H1 (cell line): ENCODE measurements around the gene IL36RN. TPM values are rescaled to one million over a fixed set of nuclear protein-coding genes. Genes with fewer than 3 reads are reported as not detected.

Experiments used
- CTCF ChIA-PET: fragments of 300-600 bp; sonication (Branson Sonifier 250); formaldehyde crosslinking; loops from one replicate; lab custom pipeline; 2021; ENCODE audit not compliant: partially characterized antibody; lab: Charles Lee
- POLR2A ChIA-PET: fragments of 300-600 bp; sonication (Branson Sonifier 250); formaldehyde crosslinking; loops from one replicate; lab custom pipeline; 2021; ENCODE audit warnings: inconsistent platforms; ENCODE audit not compliant: partially characterized antibody; lab: Charles Lee
- DNase-seq, 2 experiments: peaks; one replicate each; pipeline versions ENCODE4 v3.0.0 to v3.0.0-alpha.2; 2010 to 2022; ENCODE audit warnings: low spot score in 2 of 2, low read depth in 1 of 2, mixed read lengths in 1 of 2
- FAIRE-seq: peaks from 2 replicates; lab custom pipeline; 2011; peaks lifted over from hg19 to GRCh38; lab: Jason Lieb, UNC
- H2AFZ ChIP-seq: 2 replicates; pipeline ENCODE4 v1.8.1; 2012; ENCODE audit warnings: low read length, inconsistent platforms
- H2AK5ac ChIP-seq: 2 replicates; pipeline ENCODE4 v1.6.1; 2013; ENCODE audit warnings: low read depth, low read length
- H2BK120ac ChIP-seq: replicated peaks from 2 replicates; pipeline ENCODE3; 2013; ENCODE audit warnings: low read depth, low read length, inconsistent platforms
- H2BK12ac ChIP-seq: 2 replicates; pipeline ENCODE4 v1.6.1; 2013; ENCODE audit warnings: low read depth, low read length
- H2BK15ac ChIP-seq: 2 replicates; pipeline ENCODE4 v1.6.1; 2013; ENCODE audit warnings: low read length
- H2BK20ac ChIP-seq: 2 replicates; pipeline ENCODE4 v1.6.1; 2013; ENCODE audit warnings: low read length
- H2BK5ac ChIP-seq: 2 replicates; pipeline ENCODE4 v1.6.1; 2013; ENCODE audit warnings: low read depth, low read length
- H3K14ac ChIP-seq: 2 replicates; pipeline ENCODE4 v1.6.1; 2013; ENCODE audit warnings: inconsistent platforms; ENCODE audit not compliant: insufficient read length
- H3K18ac ChIP-seq: 2 replicates; pipeline ENCODE4 v1.6.1; 2013; ENCODE audit warnings: low read length; ENCODE audit errors: extremely low read depth
- H3K23ac ChIP-seq: 2 replicates; pipeline ENCODE4 v1.6.1; 2013; ENCODE audit warnings: inconsistent platforms; ENCODE audit not compliant: insufficient read length
- H3K23me2 ChIP-seq: 2 replicates; pipeline ENCODE4 v1.6.1; 2013; ENCODE audit warnings: low read depth, low read length
- H3K27ac ChIP-seq: 2 replicates; pipeline ENCODE4 v1.6.1; 2011; ENCODE audit warnings: low read depth, low read length, inconsistent platforms
- H3K27me3 ChIP-seq, 4 experiments: replicated peaks in 1 of 4; 1 replicate in 1 of 4; 2 replicates in 3 of 4; pipeline versions ENCODE4 v1.6.1 to v1.8.1; 2011 to 2013; ENCODE audit warnings: low read length in 3 of 4, mild to moderate bottlenecking in 3 of 4, inconsistent platforms in 2 of 4, mixed read lengths in 2 of 4, moderate library complexity in 1 of 4; ENCODE audit not compliant: control insufficient read depth in 3 of 4, insufficient read depth in 3 of 4; ENCODE audit errors: extremely low read depth in 1 of 4
- H3K36me3 ChIP-seq, 4 experiments: 2 replicates each; pipeline versions ENCODE4 v1.6.1 to v1.8.1; 2011 to 2013; ENCODE audit warnings: mild to moderate bottlenecking in 4 of 4, low read length in 3 of 4, moderate library complexity in 2 of 4, control low read depth in 1 of 4, inconsistent platforms in 1 of 4; ENCODE audit not compliant: insufficient read depth in 4 of 4, control insufficient read depth in 2 of 4
- H3K4ac ChIP-seq: replicated peaks from 2 replicates; pipeline ENCODE3; 2013; ENCODE audit warnings: low read length, low read depth, mixed read lengths, inconsistent platforms; ENCODE audit not compliant: insufficient read length
- H3K4me1 ChIP-seq, 4 experiments: replicated peaks in 1 of 4; 1 replicate in 1 of 4; 2 replicates in 3 of 4; pipeline versions ENCODE4 v1.6.1 to v1.8.1; 2011 to 2013; ENCODE audit warnings: low read length in 3 of 4, inconsistent platforms in 2 of 4, mixed read lengths in 1 of 4; ENCODE audit not compliant: insufficient read depth in 4 of 4, control insufficient read depth in 3 of 4
- H3K4me2 ChIP-seq, 2 experiments: 2 replicates each; pipeline versions ENCODE4 v1.6.1 to v1.8.1; 2011 to 2013; ENCODE audit warnings: low read depth in 2 of 2, low read length in 2 of 2, control low read depth in 1 of 2, inconsistent platforms in 1 of 2, mild to moderate bottlenecking in 1 of 2; ENCODE audit not compliant: insufficient read depth in 1 of 2
- H3K4me3 ChIP-seq, 4 experiments: fragments of 200-600, 300-600 bp in 1 of 4; sonication (generic), shearing (Covaris generic), sonication (Bioruptor Twin) in 1 of 4; 2 replicates each; pipeline versions ENCODE4 v1.5.1 to v1.8.1; 2011 to 2016; ENCODE audit warnings: low read length in 4 of 4, low read depth in 3 of 4, control low read depth in 2 of 4, inconsistent platforms in 2 of 4, mild to moderate bottlenecking in 2 of 4, mixed read lengths in 1 of 4, moderate library complexity in 1 of 4; ENCODE audit not compliant: insufficient read depth in 2 of 4; ENCODE audit errors: extremely low read depth in 1 of 4
- H3K56ac ChIP-seq: replicated peaks from 2 replicates; pipeline ENCODE3; 2013; ENCODE audit warnings: low read depth, mild to moderate bottlenecking, mixed read lengths, low read length, inconsistent platforms; ENCODE audit not compliant: insufficient read length
- H3K79me1 ChIP-seq: 2 replicates; pipeline ENCODE4 v1.6.1; 2013; ENCODE audit warnings: low read depth, low read length, control low read depth
- H3K79me2 ChIP-seq, 2 experiments: 2 replicates each; pipeline versions ENCODE4 v1.6.1 to v1.8.1; 2012 to 2013; ENCODE audit warnings: low read length in 2 of 2, mild to moderate bottlenecking in 2 of 2, inconsistent platforms in 1 of 2; ENCODE audit not compliant: insufficient read depth in 2 of 2, control insufficient read depth in 1 of 2
- H3K9ac ChIP-seq, 4 experiments: replicated peaks in 1 of 4; 1 replicate in 1 of 4; 2 replicates in 3 of 4; pipeline versions ENCODE4 v1.6.1 to v1.8.1; 2011 to 2013; ENCODE audit warnings: low read depth in 3 of 4, low read length in 3 of 4, control low read depth in 2 of 4, mild to moderate bottlenecking in 2 of 4, moderate library complexity in 2 of 4, inconsistent platforms in 1 of 4; ENCODE audit errors: extremely low read depth in 1 of 4
- H3K9me3 ChIP-seq, 2 experiments: 2 replicates each; pipeline versions ENCODE4 v1.6.1 to v1.8.1; 2012 to 2013; ENCODE audit warnings: mild to moderate bottlenecking in 2 of 2, moderate library complexity in 2 of 2, control low read depth in 1 of 2, inconsistent platforms in 1 of 2, low read depth in 1 of 2, low read length in 1 of 2, mixed read lengths in 1 of 2; ENCODE audit not compliant: insufficient read depth in 2 of 2
- H4K20me1 ChIP-seq, 2 experiments: replicated peaks in 1 of 2; 2 replicates each; pipeline versions ENCODE3 to v1.8.1; 2011 to 2013; ENCODE audit warnings: inconsistent platforms in 2 of 2, low read length in 2 of 2, mild to moderate bottlenecking in 1 of 2; ENCODE audit not compliant: insufficient read depth in 2 of 2, control insufficient read depth in 1 of 2
- H4K5ac ChIP-seq: 2 replicates; pipeline ENCODE4 v1.6.1; 2013; ENCODE audit warnings: low read length, low read depth, mixed read lengths, inconsistent platforms; ENCODE audit not compliant: insufficient read length
- H4K8ac ChIP-seq: 2 replicates; pipeline ENCODE4 v1.8.0; 2013; ENCODE audit warnings: mild to moderate bottlenecking, moderate library complexity, low read length, inconsistent platforms; ENCODE audit not compliant: insufficient read depth; ENCODE audit errors: extremely low read depth
- H4K91ac ChIP-seq: replicated peaks from 2 replicates; pipeline ENCODE3; 2013; ENCODE audit warnings: low read length, mixed read lengths, inconsistent platforms; ENCODE audit not compliant: insufficient read length
- FOSL1 ChIP-seq: IDR thresholded peaks from 2 replicates; pipeline ENCODE4 v1.6.1; 2011; ENCODE audit warnings: mild to moderate bottlenecking, low read depth, low read length, moderate library complexity; ENCODE audit not compliant: insufficient read depth
- WGBS, 2 experiments: shearing (Covaris generic) in 1 of 2; methylation state at CpG; one replicate each; pipeline versions ENCODE4 v1.1.6 to v1.1.7; 2013 to 2015; ENCODE audit warnings: low lambda C conversion rate in 2 of 2, mixed read lengths in 2 of 2, inconsistent platforms in 1 of 2, low coverage in 1 of 2, missing lambda C conversion rate in 1 of 2; ENCODE audit not compliant: insufficient replicate concordance in 2 of 2, insufficient coverage in 1 of 2, insufficient read length in 1 of 2; ENCODE audit errors: extremely low coverage in 1 of 2, missing lambda C conversion rate in 1 of 2; 5-methylcytosine and 5-hydroxymethylcytosine counted together
- polyA plus RNA-seq, 7 experiments: library from polyadenylated mRNA; depleted of rRNA in 3 of 7; stranded (reverse) in 5 of 7; unstranded in 2 of 7; fragments of >200 nt in 5 of 7; fragments of 200-250 nt in 2 of 7; gene quantifications; 1 replicate in 5 of 7; 2 replicates in 1 of 7; 4 replicates in 1 of 7; pipeline versions ENCODE4 v1.2.1 to v1.2.3, GENCODE V29; 2011 to 2013; ENCODE audit warnings: missing spikeins in 2 of 7, mixed read lengths in 2 of 7
- total RNA-seq: library from RNA; stranded (reverse); fragmentation: NEBNext Ultra II Directional; extraction: Animal tissue kit (Norgen Biotek cat#: 25700); gene quantifications from 2 replicates; pipeline ENCODE4 v1.2.1, GENCODE V29; 2021

The IL36RN gene
- total and polyA plus RNA-seq, 2 of the 8 experiments (the other 6 are each of a cell fraction or from before 2014, with no cell fraction given): not detected

DNA sequence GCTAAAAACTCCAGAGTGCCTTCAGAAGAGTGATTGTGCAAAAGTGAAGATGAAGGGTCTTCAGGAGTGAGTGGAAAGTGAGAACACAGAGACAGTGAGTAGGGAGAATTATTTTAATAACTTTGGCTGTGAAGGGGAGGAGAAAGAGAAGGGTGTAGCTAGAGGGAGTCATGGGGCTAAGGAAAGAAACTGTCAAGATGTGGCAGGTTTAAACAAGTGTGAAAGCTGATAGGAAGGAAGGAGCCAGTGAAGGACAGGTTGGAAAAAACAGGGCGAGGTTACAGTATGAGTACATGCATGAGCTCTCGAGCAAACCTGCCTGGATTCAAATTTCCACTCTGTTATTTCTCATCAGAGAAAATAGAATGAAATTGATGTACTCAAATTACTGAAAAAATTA is 26.5 kb downstream of the IL36RN start:
- no peak overlapping the region for H4K8ac ChIP-seq
- H2BK15ac ChIP-seq: no peak overlapping the region
- no peaks in the 10 kb centered on the region for H3K36me3 ChIP-seq
- no peak overlapping the region for H4K91ac ChIP-seq
- H2BK5ac ChIP-seq: no peak overlapping the region
- no peak overlapping the region for H2BK12ac ChIP-seq
- no peak overlapping the region for H3K14ac ChIP-seq
- no peak overlapping the region for H3K18ac ChIP-seq
- 85% methylated on average over 2 of the region's 2 CpGs; no CpG with 5 or more reads in 1 of the 2 experiments for WGBS, 2 experiments
- H3K4ac ChIP-seq: no peak overlapping the region
- H3K4me2 ChIP-seq: no peak overlapping the region
- H4K5ac ChIP-seq: no peak overlapping the region
- no peak overlapping the region for H2AFZ ChIP-seq
- no peaks in the 10 kb centered on the region for H4K20me1 ChIP-seq
- no peak overlapping the region for H3K27ac ChIP-seq
- H3K27me3 ChIP-seq: no peaks in the 10 kb centered on the region; a peak in 1 of 7 replicates
- FAIRE-seq (no peak), DNase-seq (no peak)
- no peak overlapping the region for H2AK5ac ChIP-seq
- H3K23me2 ChIP-seq: no peaks in the 10 kb centered on the region
- H3K4me3 ChIP-seq: no peak overlapping the region
- H3K79me1 ChIP-seq: no peaks in the 10 kb centered on the region
- no peaks in the 10 kb centered on the region for H3K4me1 ChIP-seq
- ChIA-PET POLR2A (no interaction called here), CTCF (interaction anchor here (0.6 to 11.0 kb wide), 3 partner anchors 52 to 337 kb away, joined by 3 to 159 read pairs (median 3); no protein-coding TSS in a partner anchor)
- no peak overlapping the region for H2BK20ac ChIP-seq
- H3K79me2 ChIP-seq: no peaks in the 10 kb centered on the region
- TF ChIP-seq FOSL1: no peak
- no peak overlapping the region for H3K9ac ChIP-seq
- no peak overlapping the region for H3K56ac ChIP-seq
- H3K23ac ChIP-seq: no peak overlapping the region
- H3K9me3 ChIP-seq: no peaks in the 10 kb centered on the region
- H2BK120ac ChIP-seq: no peak overlapping the region
